Activated CD8-positive, alpha-beta T cell treated with anti-CD3 and anti-CD28 coated beads for 36 hours (primary cell): ENCODE data around the gene TMC4. TPM values are rescaled to one million over a fixed set of nuclear protein-coding genes. Genes with fewer than 3 reads are reported as not detected.

Experiments
- ATAC-seq: fragments of 200-7000 bp; cut with Tn5 transposase; one replicate; pipeline ENCODE4 v1.10.0; 2021; ENCODE audit warnings: mild to moderate bottlenecking, moderate library complexity
- CTCF ChIA-PET: fragments of 350-600 bp; sonication (Branson Sonifier 250); formaldehyde crosslinking; loops from one replicate; lab custom pipeline; 2021; ENCODE audit warnings: antibody characterized with exemption; lab: Charles Lee
- POLR2A ChIA-PET: fragments of 350-600 bp; sonication (Branson Sonifier 250); formaldehyde crosslinking; loops from one replicate; lab custom pipeline; 2021; ENCODE audit warnings: antibody characterized with exemption; lab: Charles Lee
- DNase-seq: peaks from one replicate; pipeline ENCODE4 v3.0.0-alpha.2; 2020
- H3K27ac Mint-ChIP-seq: one replicate; pipeline ENCODE4 v1.8.0; 2021; ENCODE audit warnings: mild to moderate bottlenecking, mixed read lengths
- H3K27me3 Mint-ChIP-seq: one replicate; pipeline ENCODE4 v1.8.0; 2021; ENCODE audit warnings: mixed read lengths
- H3K36me3 Mint-ChIP-seq: one replicate; pipeline ENCODE4 v1.8.0; 2021; ENCODE audit warnings: low read depth, mixed read lengths
- H3K4me1 Mint-ChIP-seq: one replicate; pipeline ENCODE4 v1.8.0; 2021; ENCODE audit warnings: low read depth, mixed read lengths
- H3K4me3 Mint-ChIP-seq: one replicate; pipeline ENCODE4 v1.8.0; 2021; ENCODE audit warnings: mild to moderate bottlenecking, moderate library complexity, mixed read lengths
- H3K9me3 Mint-ChIP-seq: one replicate; pipeline ENCODE4 v1.8.0; 2021; ENCODE audit warnings: mixed read lengths
- intact Hi-C: fragments of 100-400 bp; cut with micrococcal nuclease; formaldehyde crosslinking; loops from one replicate; pipeline ENCODE4 v1.10.0; 2022
- total RNA-seq, 2 experiments: library from RNA; stranded (reverse); gene quantifications; one replicate each; pipeline ENCODE4 v1.2.3, GENCODE V29; 2021
- TF ChIP-seq, protein P1 (sequence below): fragments of 200-600 bp; IDR thresholded peaks from one replicate; pipeline ENCODE4 v1.8.0; 2022; ENCODE audit warnings: antibody characterized with exemption, mild to moderate bottlenecking

The TMC4 gene
- total RNA-seq, 2 experiments from 2014 or later = 0.54 TPM; not detected in 1

DNA sequence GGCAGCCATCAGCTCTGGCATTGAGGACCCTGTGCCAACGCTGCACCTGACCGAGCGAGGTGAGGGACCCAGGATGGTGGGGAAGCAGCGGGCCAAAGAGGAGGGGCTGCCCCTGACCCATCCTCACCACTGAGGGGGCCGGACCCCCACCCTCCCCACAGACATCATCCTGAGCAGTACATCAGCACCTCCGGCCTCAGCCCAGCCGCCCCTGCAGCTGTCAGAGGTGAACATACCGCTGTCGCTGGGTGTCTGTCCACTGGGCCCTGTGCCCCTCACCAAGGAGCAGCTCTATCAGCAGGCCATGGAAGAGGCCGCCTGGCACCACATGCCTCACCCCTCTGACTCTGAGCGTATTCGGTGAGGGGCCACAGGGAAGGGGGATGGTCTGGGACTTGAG is 20.7 kb downstream of the TMC4 start:
- no peak for DNase-seq
- no peak for ATAC-seq
- no peak overlapping the region for H3K4me3 Mint-ChIP-seq
- POLR2A ChIA-PET = interaction anchor here (0.9 to 2.7 kb wide), 3 partner anchors 9 to 14 kb away, joined by 3 to 10 read pairs (median 5); no protein-coding TSS in a partner anchor
- H3K36me3 Mint-ChIP-seq = peaks cover 48% of the 10 kb centered on the region
- H3K27ac Mint-ChIP-seq = no peak overlapping the region
- intact Hi-C loops = no loop called here
- H3K4me1 Mint-ChIP-seq = peaks cover 25% of the 10 kb centered on the region
- H3K9me3 Mint-ChIP-seq = no peaks in the 10 kb centered on the region
- TF ChIP-seq, protein P1, sequence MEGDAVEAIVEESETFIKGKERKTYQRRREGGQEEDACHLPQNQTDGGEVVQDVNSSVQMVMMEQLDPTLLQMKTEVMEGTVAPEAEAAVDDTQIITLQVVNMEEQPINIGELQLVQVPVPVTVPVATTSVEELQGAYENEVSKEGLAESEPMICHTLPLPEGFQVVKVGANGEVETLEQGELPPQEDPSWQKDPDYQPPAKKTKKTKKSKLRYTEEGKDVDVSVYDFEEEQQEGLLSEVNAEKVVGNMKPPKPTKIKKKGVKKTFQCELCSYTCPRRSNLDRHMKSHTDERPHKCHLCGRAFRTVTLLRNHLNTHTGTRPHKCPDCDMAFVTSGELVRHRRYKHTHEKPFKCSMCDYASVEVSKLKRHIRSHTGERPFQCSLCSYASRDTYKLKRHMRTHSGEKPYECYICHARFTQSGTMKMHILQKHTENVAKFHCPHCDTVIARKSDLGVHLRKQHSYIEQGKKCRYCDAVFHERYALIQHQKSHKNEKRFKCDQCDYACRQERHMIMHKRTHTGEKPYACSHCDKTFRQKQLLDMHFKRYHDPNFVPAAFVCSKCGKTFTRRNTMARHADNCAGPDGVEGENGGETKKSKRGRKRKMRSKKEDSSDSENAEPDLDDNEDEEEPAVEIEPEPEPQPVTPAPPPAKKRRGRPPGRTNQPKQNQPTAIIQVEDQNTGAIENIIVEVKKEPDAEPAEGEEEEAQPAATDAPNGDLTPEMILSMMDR = no peak
- no peaks in the 10 kb centered on the region for H3K27me3 Mint-ChIP-seq
- CTCF ChIA-PET = no interaction called here

DNA sequence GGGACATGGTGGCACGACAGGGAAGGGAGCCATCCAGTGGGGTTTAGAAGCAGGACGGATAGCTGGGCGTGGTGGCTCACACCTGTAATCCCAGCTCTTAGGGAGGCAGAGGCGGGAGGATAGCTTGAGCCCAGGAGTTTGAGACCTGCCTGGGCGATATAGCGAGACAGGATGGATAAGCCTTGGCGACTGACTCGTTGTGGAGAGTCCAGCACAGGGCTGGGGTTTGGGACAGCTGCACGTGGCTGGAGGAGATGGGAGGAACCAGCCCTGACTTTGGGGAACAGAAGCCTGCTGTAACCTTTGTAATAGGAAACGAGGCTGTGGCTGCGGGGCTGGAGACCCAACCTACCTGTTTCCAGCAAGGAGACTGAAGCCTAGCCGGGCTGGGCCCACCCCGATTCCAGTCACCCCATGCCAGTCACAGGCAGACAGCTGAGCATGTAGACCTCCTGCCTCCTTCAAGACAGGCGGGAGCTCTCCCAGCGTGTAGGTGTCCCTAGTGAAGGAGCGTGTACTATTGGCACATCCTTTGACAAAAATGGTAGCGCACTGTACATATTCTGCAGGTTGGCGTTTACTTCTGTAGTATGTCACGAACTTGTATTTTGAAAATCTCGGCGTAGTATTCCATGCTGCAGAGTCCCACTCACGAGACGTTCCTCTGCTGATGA is 21.5 kb downstream of the TMC4 start:
- H3K4me3 Mint-ChIP-seq = no peak overlapping the region
- no peak for DNase-seq
- H3K36me3 Mint-ChIP-seq = peaks cover 56% of the 10 kb centered on the region
- no peak overlapping the region for H3K27ac Mint-ChIP-seq
- H3K9me3 Mint-ChIP-seq = no peaks in the 10 kb centered on the region
- intact Hi-C loops = no loop called here
- TF ChIP-seq, protein P1 = no peak
- peaks cover 22% of the 10 kb centered on the region for H3K4me1 Mint-ChIP-seq
- POLR2A ChIA-PET = interaction anchor here (0.6 to 2.7 kb wide), 5 partner anchors 7 to 53 kb away, joined by 3 to 10 read pairs (median 3); no protein-coding TSS in a partner anchor
- CTCF ChIA-PET = interaction anchor here (1.5 kb wide), 1 partner anchor 114 kb away, joined by 3 read pairs; no protein-coding TSS in a partner anchor
- no peaks in the 10 kb centered on the region for H3K27me3 Mint-ChIP-seq
- ATAC-seq = no peak

DNA sequence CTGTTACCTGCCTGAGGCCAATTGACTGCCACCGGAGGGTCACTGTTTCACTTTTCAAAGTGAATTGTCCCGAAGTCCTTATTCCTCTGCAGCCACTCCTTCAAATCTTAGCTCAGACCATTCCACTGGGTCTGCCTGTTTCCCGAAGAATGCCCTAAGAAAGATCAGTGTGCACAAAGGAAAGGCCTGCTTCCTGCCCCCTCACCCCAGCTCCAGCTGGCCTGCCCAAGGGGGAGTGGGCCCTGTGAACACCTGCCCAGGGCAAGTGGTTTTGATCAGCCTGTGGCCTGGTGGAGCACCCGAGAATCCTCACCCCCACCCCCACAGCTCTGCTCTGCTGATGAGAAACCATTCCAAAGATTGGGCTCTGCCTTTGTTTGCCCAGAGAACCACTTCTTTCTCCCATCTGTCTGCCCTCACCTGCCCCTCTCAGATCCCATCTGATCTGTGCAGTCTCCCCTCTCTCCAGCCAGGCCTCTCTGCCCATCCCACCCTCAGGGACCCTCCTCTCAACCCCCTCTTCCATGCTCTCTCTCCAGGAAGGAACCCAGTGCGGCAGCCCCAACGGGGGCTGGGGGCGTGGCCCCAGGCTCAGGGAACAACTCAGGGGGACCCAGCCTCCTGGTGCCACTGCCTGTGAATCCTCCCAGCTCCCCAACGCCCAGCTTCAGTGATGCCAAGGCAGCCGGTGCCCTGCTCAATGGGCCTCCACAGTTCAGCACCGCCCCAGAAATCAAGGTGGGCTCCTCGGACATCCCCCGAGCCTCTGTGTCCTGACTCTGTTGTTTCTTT is 23.7 kb downstream of the TMC4 start:
- Mint-ChIP-seq H3K27ac (no peak overlapping the region), H3K4me1 (peaks cover 10% of the 10 kb centered on the region), H3K27me3 (no peaks in the 10 kb centered on the region), H3K9me3 (no peaks in the 10 kb centered on the region), H3K36me3 (peaks cover 57% of the 10 kb centered on the region), H3K4me3 (no peak overlapping the region)
- intact Hi-C loops = no loop called here
- CTCF ChIA-PET = interaction anchor here (1.2 kb wide), 1 partner anchor 12 kb away, joined by 3 read pairs; the partner anchor contains the start of gene CNOT3
- DNase-seq = no peak
- TF ChIP-seq, protein P1 = no peak
- POLR2A ChIA-PET = interaction anchor here (1.0 to 1.7 kb wide), 3 partner anchors 9 to 40 kb away, joined by 3 to 5 read pairs (median 4); partner anchors contain the start of genes CNOT3 and MBOAT7
- no peak for ATAC-seq

DNA sequence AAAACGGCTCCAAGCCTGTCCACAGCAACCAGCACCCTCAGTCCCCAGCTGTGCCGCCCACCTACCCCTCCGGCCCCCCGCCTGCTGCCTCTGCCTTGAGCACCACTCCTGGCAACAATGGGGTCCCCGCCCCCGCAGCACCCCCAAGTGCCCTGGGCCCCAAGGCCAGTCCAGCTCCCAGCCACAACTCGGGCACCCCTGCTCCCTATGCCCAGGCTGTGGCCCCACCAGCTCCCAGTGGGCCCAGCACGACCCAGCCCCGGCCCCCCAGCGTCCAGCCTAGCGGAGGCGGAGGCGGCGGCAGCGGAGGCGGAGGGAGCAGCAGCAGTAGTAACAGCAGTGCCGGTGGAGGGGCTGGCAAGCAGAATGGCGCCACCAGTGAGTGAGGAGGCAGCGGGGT is 24.8 kb downstream of the TMC4 start:
- TF ChIP-seq, protein P1 = no peak
- no peaks in the 10 kb centered on the region for H3K27me3 Mint-ChIP-seq
- ChIA-PET POLR2A (interaction anchor here (0.9 to 1.7 kb wide), 4 partner anchors 8 to 53 kb away, joined by 3 to 4 read pairs (median 3); partner anchors contain the start of genes CNOT3, PRPF31, RPS9 and TFPT), CTCF (no interaction called here)
- no peaks in the 10 kb centered on the region for H3K9me3 Mint-ChIP-seq
- H3K4me3 Mint-ChIP-seq = no peak overlapping the region
- DNase-seq = no peak
- intact Hi-C loops = no loop called here
- H3K36me3 Mint-ChIP-seq = peaks cover 51% of the 10 kb centered on the region
- H3K27ac Mint-ChIP-seq = no peak overlapping the region
- no peak for ATAC-seq
- no peaks in the 10 kb centered on the region for H3K4me1 Mint-ChIP-seq
